DMS53 (cell line): ENCODE results near the gene KNG1.
"Not testable (repeated sequence)": the region's sequence is repeated elsewhere in the genome, so short reads cannot be mapped to it uniquely, and the experiment has no call there.

Experiments used
- DNase-seq: peaks from one replicate; lab custom pipeline; 2025; lab: John Stamatoyannopoulos, UW

KNG1 gene

GRCh38 chr3:186710694-186711093 is 6.5 kb upstream of the KNG1 start:
- DNase-seq, result not testable (repeated sequence)

DNA sequence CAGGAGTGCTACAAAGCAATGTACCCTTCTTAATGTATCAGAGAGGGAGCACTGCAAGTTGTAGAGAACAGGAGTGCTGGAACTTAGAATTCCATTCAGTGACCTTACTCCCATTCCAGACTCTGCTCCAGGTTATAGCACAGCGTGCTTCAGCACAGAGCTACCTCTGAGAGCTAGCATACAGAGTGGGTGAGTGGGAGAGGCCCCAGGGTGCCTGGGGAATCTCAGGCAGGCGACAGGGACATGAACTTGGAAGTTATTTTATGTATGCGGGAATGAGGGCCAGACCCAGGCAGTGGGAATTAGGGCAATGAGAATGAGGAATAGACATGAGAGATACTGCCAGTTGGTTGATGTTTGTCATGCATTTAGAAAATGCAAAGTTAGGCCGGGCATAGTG is 3.7 kb upstream of the KNG1 start:
- no peak for DNase-seq

DNA sequence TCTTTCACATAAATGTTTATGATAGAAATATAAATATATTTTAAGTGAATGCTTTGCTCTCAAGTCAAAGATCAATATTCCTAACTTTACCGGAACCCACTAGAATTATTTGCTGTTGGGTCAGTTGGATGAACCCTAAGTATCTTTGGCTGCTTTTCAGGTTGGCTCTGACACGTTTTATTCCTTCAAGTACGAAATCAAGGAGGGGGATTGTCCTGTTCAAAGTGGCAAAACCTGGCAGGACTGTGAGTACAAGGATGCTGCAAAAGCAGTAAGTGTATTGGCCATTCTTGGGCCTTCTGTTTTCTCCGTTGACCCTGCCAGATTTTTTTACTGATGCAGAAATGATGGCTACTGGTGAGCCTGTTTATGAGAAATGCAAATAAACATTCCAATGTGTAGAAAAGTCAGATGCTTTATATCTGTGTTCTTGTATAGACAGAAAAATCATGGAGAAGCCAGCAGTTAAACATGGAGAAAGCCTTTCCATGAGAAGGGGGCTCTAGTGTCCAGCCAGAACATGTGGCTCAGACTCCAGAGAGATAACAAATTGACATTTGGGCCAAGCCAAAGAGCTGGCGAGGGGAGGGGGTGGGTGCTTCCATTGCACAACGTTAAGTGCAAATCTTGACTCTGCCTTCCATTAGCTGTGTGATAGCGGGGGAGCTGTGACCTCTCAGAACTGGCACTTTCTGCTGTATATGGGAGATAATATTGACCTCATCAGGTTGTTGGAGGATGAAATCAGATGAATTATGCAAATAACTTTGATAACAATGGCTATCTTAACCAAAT is 3.0 kb downstream of the KNG1 start:
- DNase-seq, result no peak

DNA sequence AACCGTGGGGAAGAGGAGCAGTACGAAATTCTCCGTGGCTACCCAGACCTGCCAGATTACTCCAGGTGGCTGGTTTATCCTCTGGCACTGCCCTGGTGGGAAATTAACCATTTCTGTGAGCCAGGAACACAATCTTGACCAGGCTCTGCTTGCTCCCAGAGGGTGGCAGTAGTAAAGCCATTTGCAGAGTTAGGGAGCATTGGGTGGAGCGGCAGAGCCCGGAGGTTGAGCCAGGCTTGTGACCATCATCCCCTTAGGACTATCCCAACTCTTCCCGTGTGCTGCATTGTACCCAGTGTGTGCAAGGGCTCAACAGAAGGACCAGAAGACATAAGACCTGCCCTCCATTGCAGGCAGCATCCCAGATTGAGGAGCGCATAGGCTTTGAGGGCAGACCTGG is 5.3 kb downstream of the KNG1 start:
- no peak for DNase-seq

GRCh38 chr3:186724911-186725310 is 7.8 kb downstream of the KNG1 start:
- no peak for DNase-seq

DNA sequence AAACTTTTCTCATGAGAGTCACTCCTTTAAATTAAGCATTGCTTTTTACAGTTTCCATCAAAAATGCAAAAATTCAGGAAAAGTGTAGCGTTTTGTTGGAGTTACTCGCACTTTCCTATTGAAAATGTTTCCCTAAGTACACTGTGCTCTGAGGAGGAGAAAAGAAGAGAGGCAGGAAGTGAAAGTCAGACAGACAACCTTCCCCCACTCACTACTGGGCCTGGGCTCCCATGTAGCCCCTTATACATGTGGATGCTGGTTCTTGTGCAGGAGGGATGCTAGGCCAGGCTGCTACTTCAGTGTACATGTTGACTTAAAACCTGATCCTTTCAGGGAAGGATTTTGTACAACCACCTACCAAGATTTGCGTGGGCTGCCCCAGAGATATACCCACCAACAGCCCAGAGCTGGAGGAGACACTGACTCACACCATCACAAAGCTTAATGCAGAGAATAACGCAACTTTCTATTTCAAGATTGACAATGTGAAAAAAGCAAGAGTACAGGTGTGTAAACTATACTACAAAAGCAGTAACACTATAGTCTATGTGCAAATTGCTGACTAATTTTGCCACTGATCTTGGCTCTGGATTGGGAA is 15.1 kb downstream of the KNG1 start:
- DNase-seq, result no peak

DNA sequence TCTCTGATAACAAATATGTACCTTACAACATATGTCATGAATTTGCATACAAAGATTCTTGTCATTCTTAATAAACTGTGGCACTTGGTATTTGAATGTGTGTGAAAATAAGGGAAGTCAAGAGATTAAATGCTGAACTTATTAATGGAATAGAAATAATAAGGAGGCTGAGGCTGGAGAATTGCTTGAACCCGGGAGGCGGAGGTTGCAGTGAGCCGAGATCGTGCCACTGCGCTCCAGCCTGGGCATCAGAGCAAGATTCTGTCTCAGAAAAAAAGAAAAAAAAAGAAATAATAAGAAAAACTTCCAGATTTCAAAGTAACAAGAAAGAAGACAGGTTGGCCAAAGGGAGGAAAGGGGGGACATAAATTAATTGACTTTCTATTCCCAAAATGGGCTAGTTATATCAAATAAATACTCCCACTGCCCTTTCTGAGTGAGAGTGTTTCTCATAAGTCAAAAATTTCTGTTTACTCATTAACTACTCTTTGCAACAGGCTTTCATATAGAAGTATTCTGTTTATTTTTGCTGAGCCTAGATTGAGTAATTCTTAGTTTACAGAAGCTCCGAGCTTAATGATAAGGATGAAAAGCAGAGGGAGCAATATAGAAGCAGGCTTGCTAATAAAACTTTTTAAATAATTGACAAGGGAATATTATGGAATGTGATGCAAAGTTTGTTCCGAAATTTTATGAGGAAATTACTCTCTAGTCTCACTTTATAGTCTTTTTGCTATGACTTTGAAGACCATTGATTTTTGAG is 25.6 kb downstream of the KNG1 start:
- DNase-seq, result no peak

DNA sequence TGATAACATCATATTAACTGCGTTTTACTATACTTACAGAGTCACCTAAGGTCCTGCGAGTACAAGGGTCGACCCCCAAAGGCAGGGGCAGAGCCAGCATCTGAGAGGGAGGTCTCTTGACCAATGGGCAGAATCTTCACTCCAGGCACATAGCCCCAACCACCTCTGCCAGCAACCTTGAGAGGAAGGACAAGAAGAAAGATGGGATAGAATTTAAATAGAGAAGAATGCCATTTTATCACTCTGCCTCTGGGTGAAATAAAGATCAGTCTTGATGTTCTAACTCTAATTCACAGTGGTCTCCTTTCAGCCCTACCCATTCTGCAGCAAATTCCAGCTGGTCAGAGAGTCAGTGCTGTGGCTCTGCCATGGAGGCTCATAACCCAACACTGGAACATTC is 26.5 kb downstream of the KNG1 start:
- no peak for DNase-seq

- peak; percentile 20 for DNase-seq
Measured at GRCh38 chr3:186746008-186746407, 28.8 kb downstream of the KNG1 start.

GRCh38 chr3:186750316-186750715 is 33.2 kb downstream of the KNG1 start:
- no peak for DNase-seq

GRCh38 chr3:186751480-186751879 is 34.3 kb downstream of the KNG1 start:
- no peak for DNase-seq

DNA sequence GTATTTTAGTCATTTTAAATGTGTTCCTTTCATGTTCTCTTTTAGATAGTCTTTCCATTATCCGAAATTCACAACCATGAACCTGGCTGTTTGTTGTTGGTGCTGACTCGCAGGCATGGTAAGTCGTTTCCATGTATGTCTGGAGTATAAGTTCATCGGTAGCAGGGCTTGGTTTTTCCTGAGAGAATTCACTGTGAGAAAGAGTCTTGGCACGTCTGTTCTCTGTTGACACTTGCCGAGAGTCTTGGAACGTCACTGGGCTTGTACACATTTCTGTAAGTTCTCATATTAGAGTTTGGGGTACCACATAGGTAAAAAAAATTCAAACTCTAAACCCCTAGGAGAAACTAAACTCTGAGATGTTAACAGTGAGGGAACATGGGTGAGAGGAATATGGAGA is 36.8 kb downstream of the KNG1 start:
- no peak for DNase-seq

- no peak for DNase-seq
Measured at GRCh38 chr3:186754871-186755270, 37.7 kb downstream of the KNG1 start.

DNA sequence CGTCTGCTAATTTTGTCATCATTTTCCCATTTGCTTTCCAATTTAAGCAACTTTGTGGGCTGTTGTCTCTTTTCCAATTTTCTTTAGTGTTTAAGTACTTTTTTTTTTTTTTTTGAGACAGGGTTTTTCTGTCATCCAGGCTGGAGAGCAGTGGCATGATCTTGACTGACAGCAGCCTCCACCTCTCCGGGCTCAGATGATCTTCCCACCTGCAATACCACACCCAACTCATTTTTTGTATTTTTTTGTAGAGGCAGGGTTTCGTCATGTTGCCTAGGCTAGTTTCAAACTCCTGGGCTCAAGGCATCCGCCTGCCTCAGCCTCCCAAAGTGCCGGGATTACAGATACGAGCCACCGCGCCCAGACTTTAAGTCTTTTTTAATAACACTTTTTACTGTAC is 40.1 kb downstream of the KNG1 start:
- DNase-seq, result no peak

DNA sequence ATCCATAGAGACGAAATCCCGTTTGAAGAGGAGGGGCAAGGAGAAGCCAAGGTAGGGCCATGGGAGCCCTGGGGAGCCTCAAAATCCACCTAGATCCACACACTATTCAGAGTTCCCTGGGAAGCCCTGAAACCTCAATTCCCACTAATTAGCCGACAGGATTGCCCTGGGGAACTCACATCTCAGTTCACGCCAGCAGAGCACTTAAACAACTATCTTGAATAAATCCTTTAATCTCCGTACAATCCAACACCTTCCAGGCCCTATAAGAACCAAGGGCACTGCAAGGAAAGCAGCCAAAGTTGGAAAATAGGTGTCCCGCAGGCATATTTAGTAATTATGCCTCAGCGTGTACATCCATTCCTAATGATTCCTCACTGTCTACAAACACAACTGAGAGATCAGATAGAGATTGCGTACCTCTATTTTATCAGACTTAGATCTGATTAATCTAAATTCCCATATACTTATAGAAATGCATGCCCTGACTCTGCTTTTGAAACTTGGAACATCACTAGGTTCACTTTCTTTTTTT is 40.6 kb downstream of the KNG1 start:
- no peak for DNase-seq

GRCh38 chr3:186759231-186759930 is 42.2 kb downstream of the KNG1 start:
- no peak for DNase-seq

DNA sequence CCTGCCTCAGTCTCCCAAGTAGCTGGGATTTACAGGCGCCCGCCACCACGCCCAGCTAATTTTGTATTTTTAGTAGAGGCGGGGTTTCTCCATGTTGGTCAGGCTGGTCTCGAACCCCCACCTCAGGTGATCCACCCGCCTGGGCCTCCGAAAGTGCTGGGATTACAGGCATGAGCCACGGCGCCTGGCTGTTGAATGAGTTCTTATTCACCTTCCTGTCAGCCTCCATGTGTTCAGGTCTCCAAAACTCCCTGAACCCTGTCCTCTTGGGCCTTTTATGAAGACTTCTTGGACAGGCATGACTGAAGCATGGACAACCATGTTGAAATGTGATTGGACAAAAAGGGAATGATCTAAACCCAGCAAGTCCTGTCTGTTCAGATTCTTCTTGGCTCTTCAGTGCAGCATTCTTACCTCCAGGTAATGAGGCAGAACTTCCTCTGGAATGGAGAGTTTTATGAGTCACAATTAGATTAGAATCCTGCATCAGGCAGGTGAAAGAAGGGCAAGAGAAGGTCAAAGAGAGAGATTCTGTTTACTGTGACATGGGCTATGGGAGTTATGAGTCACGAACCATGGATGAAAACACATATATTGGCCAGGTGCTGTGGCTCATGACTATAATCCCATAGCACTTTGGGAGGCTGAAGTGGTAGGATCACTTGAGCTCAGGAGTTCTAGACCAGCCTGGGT is 43.1 kb downstream of the KNG1 start:
- peak; percentile 91 for DNase-seq

GRCh38 chr3:186760897-186761447 is 43.8 kb downstream of the KNG1 start:
- DNase-seq, result no peak

DNA sequence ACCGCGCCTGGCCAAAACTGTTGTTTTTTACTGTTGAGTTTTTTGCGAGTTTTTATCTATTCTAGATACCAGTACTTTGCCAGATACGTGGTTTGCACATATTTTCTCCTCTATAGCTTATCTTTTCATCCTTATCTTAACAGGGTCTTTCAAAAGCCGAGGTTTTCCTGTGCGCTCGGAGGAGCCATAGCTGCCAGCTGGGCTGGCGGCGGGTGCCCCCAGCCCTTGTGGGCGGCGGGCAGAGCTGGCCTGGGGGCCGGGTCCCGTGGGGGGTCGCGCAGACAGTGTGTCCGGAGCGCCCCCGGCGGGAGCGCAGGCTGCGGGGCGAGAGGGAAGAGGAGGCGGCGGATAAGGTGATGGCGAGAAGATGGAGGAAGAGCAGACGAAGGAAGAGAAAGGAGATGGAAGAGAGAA is 55.1 kb downstream of the KNG1 start:
- DNase-seq, result peak; percentile 53

- DNase-seq, result peak; percentile 90
Measured at GRCh38 chr3:186772701-186773417, 55.7 kb downstream of the KNG1 start.

DNA sequence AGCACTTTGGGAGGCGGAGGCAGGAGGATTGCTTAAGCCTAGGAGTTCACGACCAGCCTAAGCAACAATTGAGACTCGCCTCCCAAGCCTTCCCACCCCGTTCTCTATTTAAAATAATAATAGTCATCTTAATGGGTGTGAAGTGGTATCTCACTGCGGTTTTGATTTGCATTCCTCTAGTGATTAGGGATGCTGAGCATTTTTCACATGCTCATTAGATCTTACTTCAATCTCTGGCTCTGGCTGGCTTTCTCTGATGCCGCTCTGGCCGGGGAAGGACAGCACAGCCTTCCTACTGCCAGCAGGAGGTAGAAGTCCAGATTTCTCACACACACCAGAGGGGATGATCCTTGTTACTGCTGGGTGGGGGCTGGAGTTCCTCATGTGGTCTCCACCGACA is 58.8 kb downstream of the KNG1 start:
- no peak for DNase-seq
